ENCODE measurements around the gene SYTL3. TPM values are rescaled to one million over a fixed set of nuclear protein-coding genes. Genes with fewer than 3 reads are reported as not detected.

SYTL3 gene
- total and polyA plus RNA-seq, 2 of the 8 experiments (the other 6 are each of a cell fraction or from before 2014, with no cell fraction given): 0.27 to 0.99 TPM

GRCh38 chr6:158805698-158806377, 156.0 kb downstream of the SYTL3 start:
- no peak overlapping the region for H3K56ac ChIP-seq (replicated peaks; ENCODE audit: insufficient read length, low read depth, low read length)
- ChIA-PET POLR2A (ENCODE audit: partially characterized antibody) (interaction anchor here (0.7 to 4.4 kb wide), 7 partner anchors 10 to 146 kb away, joined by 3 to 23 read pairs (median 4); no protein-coding TSS in a partner anchor), CTCF (ENCODE audit: partially characterized antibody) (interaction anchor here (0.7 to 0.9 kb wide), 3 partner anchors 41 to 115 kb away, joined by 3 to 4 read pairs (median 3); no protein-coding TSS in a partner anchor)
- H3K4me1 ChIP-seq (replicated peaks in 1 of 4; ENCODE audit: control insufficient read depth in 3 of 4, insufficient read depth in 4 of 4, low read length in 3 of 4): peaks cover 16 to 44% (median 30%) of the 10 kb centered on the region in 4 experiments
- no peak overlapping the region for H3K18ac ChIP-seq (ENCODE audit: extremely low read depth, low read length)
- no peak overlapping the region for H4K91ac ChIP-seq (replicated peaks; ENCODE audit: insufficient read length, low read length)
- H2BK120ac ChIP-seq (replicated peaks; ENCODE audit: low read depth, low read length): no peak overlapping the region
- H2BK20ac ChIP-seq (ENCODE audit: low read length): no peak overlapping the region
- no peak overlapping the region for H3K4ac ChIP-seq (replicated peaks; ENCODE audit: insufficient read length, low read depth, low read length)
- no peak overlapping the region for H3K9ac ChIP-seq (replicated peaks in 1 of 4; ENCODE audit: extremely low read depth in 1 of 4, low read depth in 3 of 4, low read length in 3 of 4)
- H3K27ac ChIP-seq (ENCODE audit: low read depth, low read length): no peak overlapping the region
- no peak overlapping the region for H4K8ac ChIP-seq (ENCODE audit: extremely low read depth, insufficient read depth, low read length)
- H3K4me3 ChIP-seq (ENCODE audit: extremely low read depth in 1 of 4, insufficient read depth in 2 of 4, low read depth in 3 of 4, low read length in 4 of 4): no peak overlapping the region
- H3K79me1 ChIP-seq (ENCODE audit: low read depth, low read length): peaks cover 3% of the 10 kb centered on the region; the same call in 1 of the 2 replicates
- H3K36me3 ChIP-seq (ENCODE audit: control insufficient read depth in 2 of 4, insufficient read depth in 4 of 4, low read length in 3 of 4): peaks cover 0 to 49% (median 6%) of the 10 kb centered on the region in 4 experiments; a peak in 6 of 8 replicates
- no peak overlapping the region for H3K23ac ChIP-seq (ENCODE audit: insufficient read length)
- DNase-seq (ENCODE audit: low read depth in 1 of 2, low spot score in 2 of 2) (no peak), FAIRE-seq (no peak)
- peaks cover 64 to 97% of the 10 kb centered on the region in 2 experiments for H3K79me2 ChIP-seq (ENCODE audit: control insufficient read depth in 1 of 2, insufficient read depth in 2 of 2, low read length in 2 of 2)
- H2BK5ac ChIP-seq (ENCODE audit: low read depth, low read length): no peak overlapping the region
- no peaks in the 10 kb centered on the region for H3K9me3 ChIP-seq (ENCODE audit: insufficient read depth in 2 of 2, low read depth in 1 of 2, low read length in 1 of 2)
- H2AFZ ChIP-seq (ENCODE audit: low read length): no peak overlapping the region
- H4K20me1 ChIP-seq (replicated peaks in 1 of 2; ENCODE audit: control insufficient read depth in 1 of 2, insufficient read depth in 2 of 2, low read length in 2 of 2): peaks cover 42 to 45% of the 10 kb centered on the region in 2 experiments
- H2AK5ac ChIP-seq (ENCODE audit: low read depth, low read length): no peak overlapping the region
- H4K5ac ChIP-seq (ENCODE audit: insufficient read length, low read depth, low read length): no peak overlapping the region
- H3K4me2 ChIP-seq (ENCODE audit: insufficient read depth in 1 of 2, low read depth in 2 of 2, low read length in 2 of 2): peak overlapping the region in 1 of 2 experiments; percentile 30; a peak in 1 of 4 replicates
- H3K23me2 ChIP-seq (ENCODE audit: low read depth, low read length): no peaks in the 10 kb centered on the region
- no peaks in the 10 kb centered on the region for H3K27me3 ChIP-seq (replicated peaks in 1 of 4; ENCODE audit: control insufficient read depth in 3 of 4, extremely low read depth in 1 of 4, insufficient read depth in 3 of 4, low read length in 3 of 4)
- 83% methylated on average over 5 of the region's 5 CpGs; no CpG with 5 or more reads in 1 of the 2 experiments for WGBS, 2 experiments (ENCODE audit: extremely low coverage in 1 of 2, insufficient coverage in 1 of 2, insufficient read length in 1 of 2, insufficient replicate concordance in 2 of 2, low coverage in 1 of 2, low lambda C conversion rate in 2 of 2, missing lambda C conversion rate in 1 of 2)
- no peak overlapping the region for H2BK15ac ChIP-seq (ENCODE audit: low read length)
- no peak overlapping the region for H2BK12ac ChIP-seq (ENCODE audit: low read depth, low read length)
- no peak overlapping the region for H3K14ac ChIP-seq (ENCODE audit: insufficient read length)
- TF ChIP-seq SIX5 (IDR thresholded peaks at IDR 0.05; ENCODE audit: low read depth, low read length) (no peak), ATF3 (IDR thresholded peaks at IDR 0.05; ENCODE audit: insufficient read depth, low read depth, low read length) (no peak), KDM5A (IDR thresholded peaks at IDR 0.05; ENCODE audit: low read length) (no peak), SIRT6 (IDR thresholded peaks at IDR 0.05; ENCODE audit: low read length) (no peak), BRCA1 (IDR thresholded peaks at IDR 0.05; ENCODE audit: low read depth, low read length) (no peak), HDAC6 (IDR thresholded peaks at IDR 0.05; ENCODE audit: low read depth, low read length) (no peak), KDM1A (IDR thresholded peaks at IDR 0.05; ENCODE audit: borderline replicate concordance, low read length) (no peak), CHD2 (IDR thresholded peaks at IDR 0.05; ENCODE audit: low read length) (no peak), BACH1 (IDR thresholded peaks at IDR 0.05; ENCODE audit: low read length) (no peak), SAP30 (IDR thresholded peaks at IDR 0.05; ENCODE audit: insufficient read depth, insufficient replicate concordance, low read length) (no peak), GABPA (IDR thresholded peaks at IDR 0.05; ENCODE audit: borderline replicate concordance, insufficient read depth, low read length) (no peak), POU5F1 (IDR thresholded peaks at IDR 0.05; ENCODE audit: low read depth, low read length) (no peak), YY1 (IDR thresholded peaks at IDR 0.05; ENCODE audit: low read depth, low read length) (no peak)
